Stimulated activated CD4-positive, alpha-beta T cell treated with anti-CD3 and anti-CD28 coated beads, TNF-alpha, amount 100 ng/mL, for 1 hour (primary cell): Measurements from ENCODE around the gene SYNM.

Experiments
- DNase-seq, 3 donors: peaks; one replicate each; pipeline ENCODE4 v3.0.0-alpha.2; 2020; ENCODE audit warnings: low read depth in 3 of 3, low spot score in 1 of 3

SYNM gene

GRCh38 chr15:99122831-99123712 lies 18.2 kb downstream of the SYNM start:
- DNase-seq, result no peak

DNA sequence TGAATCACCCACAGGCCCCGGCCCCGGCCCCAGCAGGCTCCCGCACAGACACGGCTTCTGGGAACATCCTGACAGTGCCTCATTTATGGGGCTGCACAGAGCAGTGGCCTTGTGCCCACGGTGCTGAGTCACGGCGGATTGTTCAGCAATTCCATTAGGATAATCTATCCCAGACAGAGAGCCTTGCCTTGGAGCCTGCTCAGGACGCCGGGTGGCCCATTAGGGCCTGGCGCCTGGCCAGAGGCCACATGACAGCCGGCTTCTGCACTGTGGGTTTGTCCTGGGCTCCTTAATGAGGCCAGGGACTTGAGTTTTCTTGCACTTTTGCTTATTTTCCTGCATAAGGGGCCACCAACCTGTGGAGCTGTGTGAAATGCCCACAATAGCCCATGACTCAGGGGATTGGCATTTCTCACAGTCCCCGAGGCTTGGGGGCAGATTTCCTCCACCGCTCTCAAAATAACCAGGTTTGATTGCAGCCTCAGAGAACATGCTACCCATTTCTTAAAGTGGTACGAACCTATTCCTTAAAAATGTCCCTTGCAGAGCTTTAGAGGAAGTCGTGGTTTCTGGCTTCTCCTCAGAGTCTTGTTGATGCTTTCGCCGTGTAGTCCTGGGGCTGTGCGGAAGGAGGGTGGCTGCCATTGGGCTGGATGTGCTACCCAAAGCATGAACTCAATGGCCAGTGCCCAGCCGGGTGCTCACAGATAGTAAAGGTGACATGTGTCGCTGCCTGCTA lies 19.0 kb downstream of the SYNM start:
- no peak for DNase-seq

- no peak for DNase-seq
Measured at GRCh38 chr15:99124641-99125040, 19.8 kb downstream of the SYNM start.

DNA sequence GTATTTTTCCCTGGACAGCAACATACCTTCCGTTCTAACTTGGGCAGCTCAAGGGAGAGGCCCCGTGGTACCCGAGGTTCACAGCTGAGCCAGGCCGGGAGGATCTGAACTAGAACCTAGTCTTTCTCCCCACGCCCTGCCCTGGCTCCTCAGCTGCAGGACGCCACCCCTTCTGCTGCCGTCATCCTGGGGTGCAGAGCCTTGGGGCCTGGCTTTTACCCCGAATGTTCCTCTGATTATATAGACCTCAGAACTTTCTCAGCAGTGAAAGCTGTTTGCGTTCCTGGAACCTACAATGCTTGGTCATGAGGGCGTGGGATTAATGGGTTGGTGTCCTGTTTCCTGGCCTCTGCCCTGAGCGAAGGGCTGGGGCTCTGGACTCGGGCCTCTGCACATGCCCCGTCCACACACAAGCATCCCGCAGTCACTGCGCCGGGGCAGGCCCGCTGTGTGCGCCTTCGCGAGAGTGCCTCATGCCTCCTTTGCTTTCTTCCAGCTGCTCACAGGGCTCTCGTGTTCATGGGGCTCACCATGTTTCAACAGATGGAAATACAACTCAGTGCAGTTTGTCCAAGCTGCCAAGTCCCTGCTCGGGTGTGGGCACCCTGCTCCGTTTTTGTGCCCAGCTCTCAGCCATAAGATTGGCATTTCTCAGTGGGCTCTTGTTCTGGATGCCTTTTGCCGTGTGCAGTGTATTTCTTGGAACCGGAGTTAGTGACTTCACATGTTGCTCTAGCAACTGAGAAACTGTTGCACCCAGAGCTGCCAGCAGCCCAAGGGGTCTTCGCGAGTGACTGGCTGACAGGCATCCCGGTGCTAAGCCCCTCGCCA lies 20.4 kb downstream of the SYNM start:
- DNase-seq, result no peak

GRCh38 chr15:99126131-99126588 lies 21.3 kb downstream of the SYNM start:
- DNase-seq, result no peak

DNA sequence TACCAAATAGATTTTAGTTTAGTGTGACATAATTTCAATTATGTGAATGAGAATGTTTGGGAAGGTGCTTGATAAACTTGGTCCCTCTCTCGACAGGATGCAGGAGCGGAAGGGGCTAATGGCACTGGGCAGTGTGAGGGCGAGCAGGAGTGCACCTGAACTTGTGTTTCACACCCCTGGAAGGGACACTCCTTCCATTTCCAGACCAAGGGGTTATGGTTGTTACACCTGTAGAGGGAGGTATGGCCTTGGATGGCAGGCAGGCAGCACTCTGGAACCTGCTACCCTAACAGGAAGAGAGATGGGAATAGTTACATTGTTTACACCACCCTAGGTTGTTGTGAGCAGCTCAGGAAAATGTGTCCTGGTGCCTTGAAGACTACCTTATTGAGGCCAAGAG lies 22.1 kb downstream of the SYNM start:
- no peak for DNase-seq

DNA sequence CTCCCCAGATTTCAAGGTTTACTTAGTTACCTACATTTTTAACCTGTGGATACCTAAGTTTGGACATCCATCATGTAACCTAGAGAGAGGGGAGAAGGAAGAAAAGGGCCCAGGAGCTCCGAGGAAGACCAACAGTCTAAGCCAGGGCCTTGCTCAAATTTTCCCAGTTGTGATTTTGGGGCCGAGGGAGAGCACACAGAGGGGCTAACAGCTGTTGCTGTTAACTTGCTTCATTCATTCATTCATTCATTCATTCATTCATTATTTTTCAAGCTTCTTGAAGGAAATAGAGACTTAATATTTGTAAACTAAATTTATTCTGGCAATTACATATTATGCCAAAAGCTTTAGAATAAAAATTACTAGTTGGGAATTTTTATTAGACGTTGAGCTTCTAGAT lies 22.9 kb downstream of the SYNM start:
- DNase-seq, result no peak

GRCh38 chr15:99128411-99128810 lies 23.5 kb downstream of the SYNM start:
- no peak for DNase-seq

- no peak for DNase-seq
Measured at GRCh38 chr15:99129644-99130043, 24.8 kb downstream of the SYNM start.

DNA sequence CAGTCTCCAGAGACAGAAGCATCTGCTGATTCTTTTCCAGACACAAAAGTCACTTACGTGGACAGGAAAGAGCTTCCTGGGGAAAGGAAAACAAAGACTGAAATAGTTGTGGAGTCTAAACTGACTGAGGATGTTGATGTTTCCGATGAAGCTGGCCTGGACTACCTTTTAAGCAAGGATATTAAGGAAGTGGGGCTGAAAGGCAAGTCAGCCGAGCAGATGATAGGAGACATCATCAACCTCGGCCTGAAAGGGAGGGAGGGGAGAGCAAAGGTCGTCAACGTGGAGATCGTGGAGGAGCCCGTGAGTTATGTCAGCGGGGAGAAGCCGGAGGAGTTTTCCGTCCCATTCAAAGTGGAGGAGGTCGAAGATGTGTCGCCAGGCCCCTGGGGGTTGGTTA lies 25.4 kb downstream of the SYNM start:
- no peak for DNase-seq

DNA sequence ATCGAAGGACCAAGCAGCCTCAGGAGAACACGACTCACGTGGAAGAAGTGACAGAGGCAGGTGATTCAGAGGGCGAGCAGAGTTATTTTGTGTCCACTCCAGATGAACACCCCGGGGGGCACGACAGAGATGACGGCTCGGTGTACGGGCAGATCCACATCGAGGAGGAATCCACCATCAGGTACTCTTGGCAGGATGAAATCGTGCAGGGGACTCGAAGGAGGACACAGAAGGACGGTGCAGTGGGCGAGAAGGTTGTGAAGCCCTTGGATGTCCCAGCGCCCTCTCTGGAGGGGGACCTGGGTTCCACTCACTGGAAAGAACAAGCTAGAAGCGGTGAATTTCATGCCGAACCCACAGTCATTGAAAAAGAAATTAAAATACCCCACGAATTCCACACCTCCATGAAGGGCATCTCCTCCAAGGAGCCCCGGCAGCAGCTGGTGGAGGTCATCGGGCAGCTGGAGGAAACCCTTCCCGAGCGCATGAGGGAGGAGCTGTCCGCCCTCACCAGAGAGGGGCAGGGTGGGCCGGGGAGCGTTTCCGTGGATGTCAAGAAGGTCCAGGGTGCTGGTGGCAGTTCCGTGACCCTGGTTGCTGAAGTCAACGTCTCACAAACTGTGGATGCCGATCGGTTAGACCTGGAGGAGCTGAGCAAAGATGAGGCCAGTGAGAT lies 26.0 kb downstream of the SYNM start:
- no peak for DNase-seq

- no peak for DNase-seq
Measured at GRCh38 chr15:99131441-99132023, 26.7 kb downstream of the SYNM start.

GRCh38 chr15:99132122-99132521 lies 27.2 kb downstream of the SYNM start:
- no peak for DNase-seq

DNA sequence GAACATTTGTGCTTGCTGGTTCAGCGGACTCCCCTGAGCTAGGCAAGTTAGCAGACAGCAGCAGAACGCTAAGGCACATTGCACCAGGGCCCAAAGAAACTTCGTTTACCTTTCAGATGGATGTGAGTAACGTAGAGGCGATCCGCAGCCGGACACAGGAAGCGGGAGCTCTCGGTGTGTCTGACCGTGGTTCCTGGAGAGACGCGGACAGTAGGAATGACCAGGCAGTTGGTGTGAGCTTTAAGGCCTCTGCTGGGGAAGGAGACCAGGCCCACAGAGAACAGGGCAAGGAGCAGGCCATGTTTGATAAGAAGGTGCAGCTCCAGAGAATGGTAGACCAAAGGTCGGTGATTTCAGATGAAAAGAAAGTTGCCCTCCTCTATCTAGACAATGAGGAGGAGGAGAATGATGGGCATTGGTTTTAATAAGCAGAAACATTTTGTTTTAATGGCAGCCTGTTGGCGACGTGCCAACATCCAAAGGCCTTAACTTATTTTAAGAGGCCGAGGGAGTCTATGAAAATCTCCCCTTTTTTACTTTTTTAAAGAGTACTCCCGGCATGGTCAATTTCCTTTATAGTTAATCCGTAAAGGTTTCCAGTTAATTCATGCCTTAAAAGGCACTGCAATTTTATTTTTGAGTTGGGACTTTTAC lies 27.9 kb downstream of the SYNM start:
- DNase-seq, result no peak

GRCh38 chr15:99134317-99134821 lies 29.5 kb downstream of the SYNM start:
- DNase-seq, result no peak

GRCh38 chr15:99135194-99135593 lies 30.3 kb downstream of the SYNM start:
- DNase-seq, result no peak

DNA sequence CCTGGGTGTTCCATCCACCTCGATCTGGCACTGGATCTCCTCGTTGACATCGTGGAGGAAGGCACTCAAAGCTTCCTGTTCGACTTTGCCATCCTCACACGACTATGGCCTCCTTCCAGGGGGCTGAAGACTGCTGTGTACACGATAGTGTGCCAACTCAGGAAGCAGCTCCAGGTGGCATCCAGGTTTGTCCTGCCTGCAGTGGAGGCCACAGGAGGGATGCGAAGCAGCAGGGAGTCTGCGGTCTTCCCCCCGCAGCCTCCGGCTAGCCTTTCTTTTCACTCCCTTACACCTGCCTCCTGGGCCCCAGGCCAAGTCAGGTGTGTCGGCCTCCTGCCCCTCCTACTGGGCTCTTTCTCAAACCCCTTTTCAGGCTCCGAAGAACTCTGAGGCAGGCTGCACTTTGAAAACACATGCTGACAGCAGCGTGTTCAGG lies 32.2 kb downstream of the SYNM start:
- no peak for DNase-seq

GRCh38 chr15:99137877-99138276 lies 33.0 kb downstream of the SYNM start:
- no peak for DNase-seq

- DNase-seq, result no peak
Measured at GRCh38 chr15:99138491-99138982, 33.7 kb downstream of the SYNM start.

GRCh38 chr15:99139276-99139675 lies 34.4 kb downstream of the SYNM start:
- DNase-seq, result no peak
